ENCODE measurements around the gene TMPRSS6. TPM values are rescaled to one million over a fixed set of nuclear protein-coding genes. Genes with fewer than 3 reads are reported as not detected.

Gene TMPRSS6
- total RNA-seq, 1 experiment from 2014 or later, result 0.04 TPM

DNA sequence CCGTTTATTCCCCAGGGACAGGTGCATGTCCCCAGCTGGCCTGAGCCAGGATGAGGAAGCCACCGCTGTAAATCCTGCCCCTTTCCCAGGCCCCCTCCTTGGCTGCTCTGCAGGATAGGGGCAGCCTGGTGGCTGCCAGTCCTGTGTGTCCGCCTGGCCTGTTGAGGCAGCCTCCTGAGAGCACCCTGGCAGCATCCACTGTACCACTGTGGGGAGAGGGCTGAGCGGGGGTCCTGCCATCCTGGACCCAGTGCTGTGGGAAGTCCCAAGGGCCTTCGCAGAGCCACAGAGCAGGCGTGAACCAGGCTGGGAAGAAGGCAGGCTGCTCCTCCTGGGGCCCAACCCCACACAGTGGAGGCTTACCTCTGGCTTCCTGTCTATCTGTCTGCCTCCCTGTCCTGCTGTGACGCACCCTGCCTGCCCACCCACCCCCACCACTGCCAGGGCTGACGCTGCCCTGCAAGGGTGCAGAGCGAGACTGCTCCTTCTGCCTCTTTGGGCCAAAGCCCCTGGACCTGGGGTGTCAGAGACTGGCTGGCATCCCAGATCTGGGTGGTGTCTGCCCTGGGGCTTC, 49.5 kb downstream of the TMPRSS6 start:
- H3K27me3 ChIP-seq (ENCODE audit: low read length), result no peaks in the 10 kb centered on the region
- no peaks in the 10 kb centered on the region for H3K9me2 ChIP-seq (replicated peaks; ENCODE audit: low read length)
- intact Hi-C loops (cut with micrococcal nuclease), result no loop called here
- H4K20me1 ChIP-seq (ENCODE audit: low read length), result no peaks in the 10 kb centered on the region
- H2AFZ ChIP-seq (ENCODE audit: low read length), result no peak overlapping the region
- H3K79me2 ChIP-seq (ENCODE audit: low read length), result no peaks in the 10 kb centered on the region
- H3K4me1 ChIP-seq (ENCODE audit: insufficient read depth, low read length), result no peaks in the 10 kb centered on the region
- TF ChIP-seq EZH2 (IDR thresholded peaks at IDR 0.05; ENCODE audit: low read length, unreplicated experiment) (no peak), CTCF (conservative IDR thresholded peaks at IDR 0.05; ENCODE audit: low read depth, low read length) (no peak), EZH2phosphoT487 (IDR thresholded peaks at IDR 0.05; ENCODE audit: borderline replicate concordance, low read length) (no peak)
- POLR2A ChIA-PET (ENCODE audit: unreplicated experiment), result no interaction called here
- no peak for ATAC-seq
- H3K9me3 ChIP-seq (ENCODE audit: low read length), result no peaks in the 10 kb centered on the region
- H3F3A ChIP-seq (ENCODE audit: low read length, unreplicated experiment), result no peaks in the 10 kb centered on the region
- H3K27ac ChIP-seq (ENCODE audit: low read length), result no peak overlapping the region
- no peak overlapping the region for H3K9ac ChIP-seq (ENCODE audit: low read length)
- no TSS peak for BruUV-seq (replicated peaks)
- H3K36me3 ChIP-seq (ENCODE audit: low read depth, low read length), result no peaks in the 10 kb centered on the region
- no peak for DNase-seq
- CTCF ChIA-PET, result no interaction called here
- no peak overlapping the region for H3K4me2 ChIP-seq (ENCODE audit: low read length)
- no peak overlapping the region for H3K4me3 ChIP-seq (ENCODE audit: low read length)

DNA sequence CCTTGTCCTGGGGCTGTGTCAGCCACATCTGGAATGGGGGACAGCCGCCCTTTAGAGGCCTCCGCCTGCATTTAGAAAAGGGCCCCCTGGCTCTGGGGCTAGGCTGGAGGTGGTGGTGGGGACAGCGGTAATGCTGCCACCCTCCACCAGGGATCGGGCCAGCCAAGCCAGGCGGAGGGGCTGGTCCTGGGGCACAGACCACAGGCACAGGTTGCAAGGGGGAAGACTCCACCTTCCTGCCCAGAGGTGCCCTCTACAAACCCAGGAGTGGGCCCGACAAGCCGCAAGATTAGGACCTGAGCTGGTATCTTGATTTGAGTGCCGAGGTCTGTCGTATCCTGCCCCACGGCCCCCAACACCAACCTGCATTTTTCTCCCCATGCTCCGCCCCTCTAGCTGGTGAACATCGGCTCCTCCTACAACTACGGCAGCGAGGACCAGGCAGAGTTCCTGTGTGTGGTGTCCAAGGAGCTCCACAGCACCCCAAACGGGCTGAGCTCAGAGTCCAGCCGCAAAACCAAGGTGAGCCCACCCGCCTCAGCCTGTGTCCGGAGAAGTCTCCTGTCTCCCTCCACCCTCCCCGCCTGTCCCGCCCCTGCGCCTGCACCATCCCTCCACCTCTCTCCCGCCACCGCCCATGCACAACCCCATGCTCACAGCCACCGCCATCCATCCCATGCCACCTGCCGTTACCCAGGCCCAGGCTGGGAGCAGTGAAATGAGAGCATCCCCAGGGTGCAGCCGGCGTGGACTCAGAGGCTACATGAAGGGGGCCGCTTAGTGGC, 50.4 kb downstream of the TMPRSS6 start:
- no TSS peak for BruUV-seq (replicated peaks)
- Histone ChIP-seq H3K36me3 (ENCODE audit: low read depth, low read length) (no peaks in the 10 kb centered on the region), H3F3A (ENCODE audit: low read length, unreplicated experiment) (no peaks in the 10 kb centered on the region), H3K79me2 (ENCODE audit: low read length) (no peaks in the 10 kb centered on the region), H3K4me3 (ENCODE audit: low read length) (no peak overlapping the region), H4K20me1 (ENCODE audit: low read length) (no peaks in the 10 kb centered on the region), H3K9me2 (replicated peaks; ENCODE audit: low read length) (no peaks in the 10 kb centered on the region), H3K27ac (ENCODE audit: low read length) (no peak overlapping the region), H3K27me3 (ENCODE audit: low read length) (no peaks in the 10 kb centered on the region), H3K4me2 (ENCODE audit: low read length) (no peak overlapping the region), H3K9me3 (ENCODE audit: low read length) (no peaks in the 10 kb centered on the region), H2AFZ (ENCODE audit: low read length) (no peak overlapping the region), H3K4me1 (ENCODE audit: insufficient read depth, low read length) (no peaks in the 10 kb centered on the region), H3K9ac (ENCODE audit: low read length) (no peak overlapping the region)
- ChIA-PET CTCF (no interaction called here), POLR2A (ENCODE audit: unreplicated experiment) (no interaction called here)
- intact Hi-C loops (cut with micrococcal nuclease), result no loop called here
- TF ChIP-seq EZH2 (IDR thresholded peaks at IDR 0.05; ENCODE audit: low read length, unreplicated experiment), result no peak
- TF ChIP-seq CTCF (conservative IDR thresholded peaks at IDR 0.05; ENCODE audit: low read depth, low read length), result no peak
- TF ChIP-seq EZH2phosphoT487 (IDR thresholded peaks at IDR 0.05; ENCODE audit: borderline replicate concordance, low read length), result no peak
- ATAC-seq (no peak), DNase-seq (no peak)
